ENCODE data around the gene HSPA12A.

Gene HSPA12A

GRCh38 chr10:116706281-116706680 lies 36.1 kb downstream of the HSPA12A start:
- no peaks in the 10 kb centered on the region for H3K36me3 Mint-ChIP-seq (ENCODE audit: low read depth)

GRCh38 chr10:116705498-116705897 lies 36.9 kb downstream of the HSPA12A start:
- Mint-ChIP-seq H3K9me3 (no peaks in the 10 kb centered on the region), H3K36me3 (ENCODE audit: low read depth) (no peaks in the 10 kb centered on the region), H3K27me3 (ENCODE audit: low read depth) (no peaks in the 10 kb centered on the region), H3K4me3 (no peak overlapping the region), H3K27ac (no peak overlapping the region), H3K4me1 (ENCODE audit: low read depth) (no peaks in the 10 kb centered on the region)

More at GRCh38 chr10:116706281-116706680, 36.1 kb downstream of the HSPA12A start:
- H3K9me3 Mint-ChIP-seq, result no peaks in the 10 kb centered on the region
- H3K4me1 Mint-ChIP-seq (ENCODE audit: low read depth), result no peaks in the 10 kb centered on the region
- no peak overlapping the region for H3K4me3 Mint-ChIP-seq
- no peak overlapping the region for H3K27ac Mint-ChIP-seq
- H3K27me3 Mint-ChIP-seq (ENCODE audit: low read depth), result peaks cover 4% of the 10 kb centered on the region

- H3K36me3 Mint-ChIP-seq (ENCODE audit: low read depth), result no peaks in the 10 kb centered on the region
- H3K27me3 Mint-ChIP-seq (ENCODE audit: low read depth), result no peaks in the 10 kb centered on the region
- H3K9me3 Mint-ChIP-seq, result no peaks in the 10 kb centered on the region
Observed at GRCh38 chr10:116704926-116705325, 37.4 kb downstream of the HSPA12A start.

GRCh38 chr10:116702165-116702564 lies 40.2 kb downstream of the HSPA12A start:
- Mint-ChIP-seq H3K4me1 (ENCODE audit: low read depth) (no peaks in the 10 kb centered on the region), H3K36me3 (ENCODE audit: low read depth) (no peaks in the 10 kb centered on the region), H3K9me3 (no peaks in the 10 kb centered on the region), H3K4me3 (no peak overlapping the region), H3K27me3 (ENCODE audit: low read depth) (no peaks in the 10 kb centered on the region), H3K27ac (no peak overlapping the region)

More at GRCh38 chr10:116704926-116705325, 37.4 kb downstream of the HSPA12A start:
- no peaks in the 10 kb centered on the region for H3K4me1 Mint-ChIP-seq (ENCODE audit: low read depth)
- no peak overlapping the region for H3K27ac Mint-ChIP-seq
- H3K4me3 Mint-ChIP-seq, result no peak overlapping the region

- H3K4me1 Mint-ChIP-seq (ENCODE audit: low read depth), result no peaks in the 10 kb centered on the region
- H3K36me3 Mint-ChIP-seq (ENCODE audit: low read depth), result no peaks in the 10 kb centered on the region
- no peak overlapping the region for H3K4me3 Mint-ChIP-seq
- H3K27ac Mint-ChIP-seq, result no peak overlapping the region
- no peaks in the 10 kb centered on the region for H3K27me3 Mint-ChIP-seq (ENCODE audit: low read depth)
- no peaks in the 10 kb centered on the region for H3K9me3 Mint-ChIP-seq
Observed at GRCh38 chr10:116699471-116700150, 42.8 kb downstream of the HSPA12A start.

- Mint-ChIP-seq H3K36me3 (ENCODE audit: low read depth) (no peaks in the 10 kb centered on the region), H3K4me1 (ENCODE audit: low read depth) (no peaks in the 10 kb centered on the region), H3K27ac (no peak overlapping the region), H3K27me3 (ENCODE audit: low read depth) (no peaks in the 10 kb centered on the region), H3K4me3 (no peak overlapping the region), H3K9me3 (no peaks in the 10 kb centered on the region)
Observed at GRCh38 chr10:116699049-116699448, 43.3 kb downstream of the HSPA12A start.

GRCh38 chr10:116698364-116698763 lies 44.0 kb downstream of the HSPA12A start:
- Mint-ChIP-seq H3K4me3 (no peak overlapping the region), H3K4me1 (ENCODE audit: low read depth) (no peaks in the 10 kb centered on the region), H3K27ac (no peak overlapping the region), H3K9me3 (no peaks in the 10 kb centered on the region), H3K36me3 (ENCODE audit: low read depth) (no peaks in the 10 kb centered on the region), H3K27me3 (ENCODE audit: low read depth) (no peaks in the 10 kb centered on the region)

- H3K9me3 Mint-ChIP-seq, result no peaks in the 10 kb centered on the region
- no peak overlapping the region for H3K27ac Mint-ChIP-seq
- no peak overlapping the region for H3K4me3 Mint-ChIP-seq
- no peaks in the 10 kb centered on the region for H3K36me3 Mint-ChIP-seq (ENCODE audit: low read depth)
- H3K4me1 Mint-ChIP-seq (ENCODE audit: low read depth), result no peaks in the 10 kb centered on the region
- H3K27me3 Mint-ChIP-seq (ENCODE audit: low read depth), result no peaks in the 10 kb centered on the region
Observed at GRCh38 chr10:116697816-116698215, 44.5 kb downstream of the HSPA12A start.

- no peaks in the 10 kb centered on the region for H3K36me3 Mint-ChIP-seq (ENCODE audit: low read depth)
- no peak overlapping the region for H3K27ac Mint-ChIP-seq
- H3K4me1 Mint-ChIP-seq (ENCODE audit: low read depth), result no peaks in the 10 kb centered on the region
- no peak overlapping the region for H3K4me3 Mint-ChIP-seq
- no peaks in the 10 kb centered on the region for H3K9me3 Mint-ChIP-seq
- H3K27me3 Mint-ChIP-seq (ENCODE audit: low read depth), result no peaks in the 10 kb centered on the region
Observed at GRCh38 chr10:116696919-116697318, 45.4 kb downstream of the HSPA12A start.

GRCh38 chr10:116694927-116695268 lies 47.5 kb downstream of the HSPA12A start:
- H3K27me3 Mint-ChIP-seq (ENCODE audit: low read depth), result no peaks in the 10 kb centered on the region
- H3K4me3 Mint-ChIP-seq, result no peak overlapping the region
- no peaks in the 10 kb centered on the region for H3K9me3 Mint-ChIP-seq
- no peaks in the 10 kb centered on the region for H3K36me3 Mint-ChIP-seq (ENCODE audit: low read depth)
- no peaks in the 10 kb centered on the region for H3K4me1 Mint-ChIP-seq (ENCODE audit: low read depth)
- H3K27ac Mint-ChIP-seq, result no peak overlapping the region

- H3K4me3 Mint-ChIP-seq, result no peak overlapping the region
- H3K36me3 Mint-ChIP-seq (ENCODE audit: low read depth), result no peaks in the 10 kb centered on the region
- H3K9me3 Mint-ChIP-seq, result no peaks in the 10 kb centered on the region
- no peaks in the 10 kb centered on the region for H3K4me1 Mint-ChIP-seq (ENCODE audit: low read depth)
- H3K27me3 Mint-ChIP-seq (ENCODE audit: low read depth), result no peaks in the 10 kb centered on the region
- no peak overlapping the region for H3K27ac Mint-ChIP-seq
Observed at GRCh38 chr10:116694243-116694926, 48.0 kb downstream of the HSPA12A start.

GRCh38 chr10:116692225-116692624 lies 50.1 kb downstream of the HSPA12A start:
- Mint-ChIP-seq H3K4me1 (ENCODE audit: low read depth) (no peaks in the 10 kb centered on the region), H3K27me3 (ENCODE audit: low read depth) (peaks cover 4% of the 10 kb centered on the region), H3K36me3 (ENCODE audit: low read depth) (no peaks in the 10 kb centered on the region), H3K27ac (no peak overlapping the region), H3K9me3 (no peaks in the 10 kb centered on the region), H3K4me3 (no peak overlapping the region)

GRCh38 chr10:116691635-116692034 lies 50.7 kb downstream of the HSPA12A start:
- H3K27me3 Mint-ChIP-seq (ENCODE audit: low read depth), result peaks cover 4% of the 10 kb centered on the region
- no peaks in the 10 kb centered on the region for H3K36me3 Mint-ChIP-seq (ENCODE audit: low read depth)
- no peak overlapping the region for H3K4me3 Mint-ChIP-seq
- no peak overlapping the region for H3K27ac Mint-ChIP-seq
- H3K4me1 Mint-ChIP-seq (ENCODE audit: low read depth), result no peaks in the 10 kb centered on the region
- no peaks in the 10 kb centered on the region for H3K9me3 Mint-ChIP-seq

GRCh38 chr10:116690356-116691322 lies 51.7 kb downstream of the HSPA12A start:
- no peak overlapping the region for H3K4me3 Mint-ChIP-seq
- no peaks in the 10 kb centered on the region for H3K36me3 Mint-ChIP-seq (ENCODE audit: low read depth)
- H3K27ac Mint-ChIP-seq, result no peak overlapping the region
- peaks cover 4% of the 10 kb centered on the region for H3K27me3 Mint-ChIP-seq (ENCODE audit: low read depth)
- no peaks in the 10 kb centered on the region for H3K4me1 Mint-ChIP-seq (ENCODE audit: low read depth)
- H3K9me3 Mint-ChIP-seq, result no peaks in the 10 kb centered on the region
